HL-60 (cell line): ENCODE results near the gene OR13F1.

Source experiments
- POLR2AphosphoS5 ChIP-seq: IDR thresholded peaks from 2 replicates; pipeline ENCODE4 v1.6.1; 2012; ENCODE audit warnings: low read depth
- TF ChIP-seq, protein P1 (sequence below): IDR thresholded peaks from one replicate; pipeline ENCODE4 v1.5.1; 2011; ENCODE audit warnings: low read length, control low read depth, inconsistent platforms; ENCODE audit not compliant: insufficient read depth

- TF ChIP-seq, protein P1, sequence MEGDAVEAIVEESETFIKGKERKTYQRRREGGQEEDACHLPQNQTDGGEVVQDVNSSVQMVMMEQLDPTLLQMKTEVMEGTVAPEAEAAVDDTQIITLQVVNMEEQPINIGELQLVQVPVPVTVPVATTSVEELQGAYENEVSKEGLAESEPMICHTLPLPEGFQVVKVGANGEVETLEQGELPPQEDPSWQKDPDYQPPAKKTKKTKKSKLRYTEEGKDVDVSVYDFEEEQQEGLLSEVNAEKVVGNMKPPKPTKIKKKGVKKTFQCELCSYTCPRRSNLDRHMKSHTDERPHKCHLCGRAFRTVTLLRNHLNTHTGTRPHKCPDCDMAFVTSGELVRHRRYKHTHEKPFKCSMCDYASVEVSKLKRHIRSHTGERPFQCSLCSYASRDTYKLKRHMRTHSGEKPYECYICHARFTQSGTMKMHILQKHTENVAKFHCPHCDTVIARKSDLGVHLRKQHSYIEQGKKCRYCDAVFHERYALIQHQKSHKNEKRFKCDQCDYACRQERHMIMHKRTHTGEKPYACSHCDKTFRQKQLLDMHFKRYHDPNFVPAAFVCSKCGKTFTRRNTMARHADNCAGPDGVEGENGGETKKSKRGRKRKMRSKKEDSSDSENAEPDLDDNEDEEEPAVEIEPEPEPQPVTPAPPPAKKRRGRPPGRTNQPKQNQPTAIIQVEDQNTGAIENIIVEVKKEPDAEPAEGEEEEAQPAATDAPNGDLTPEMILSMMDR: no peak
- no peak for TF ChIP-seq POLR2AphosphoS5
Observed at GRCh38 chr9:104503440-104503839, 623 bp upstream of the OR13F1 start.
